Measurements from ENCODE around the gene LHPP.

LHPP gene

DNA sequence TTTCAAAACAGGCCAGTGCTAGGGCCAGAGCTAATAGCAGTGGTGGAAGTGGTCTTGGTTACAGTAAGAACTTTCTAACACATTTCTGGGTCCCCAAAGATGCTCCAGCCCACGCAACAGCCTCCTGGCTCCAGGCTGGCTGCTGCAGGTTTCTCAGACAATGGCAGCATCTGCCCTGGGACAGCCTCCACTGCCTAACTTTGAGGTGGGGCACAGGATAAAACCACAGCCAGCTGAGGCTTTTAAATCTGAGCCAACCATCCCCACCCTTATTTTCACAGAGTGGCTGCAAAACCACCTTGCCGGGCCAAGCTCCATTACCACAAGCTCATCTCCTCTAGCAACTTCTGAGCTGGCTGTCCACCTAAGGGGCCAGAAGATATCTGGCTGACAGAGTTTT is 197.8 kb downstream of the LHPP start:
- DNase-seq (ENCODE audit: low spot score): no peak

DNA sequence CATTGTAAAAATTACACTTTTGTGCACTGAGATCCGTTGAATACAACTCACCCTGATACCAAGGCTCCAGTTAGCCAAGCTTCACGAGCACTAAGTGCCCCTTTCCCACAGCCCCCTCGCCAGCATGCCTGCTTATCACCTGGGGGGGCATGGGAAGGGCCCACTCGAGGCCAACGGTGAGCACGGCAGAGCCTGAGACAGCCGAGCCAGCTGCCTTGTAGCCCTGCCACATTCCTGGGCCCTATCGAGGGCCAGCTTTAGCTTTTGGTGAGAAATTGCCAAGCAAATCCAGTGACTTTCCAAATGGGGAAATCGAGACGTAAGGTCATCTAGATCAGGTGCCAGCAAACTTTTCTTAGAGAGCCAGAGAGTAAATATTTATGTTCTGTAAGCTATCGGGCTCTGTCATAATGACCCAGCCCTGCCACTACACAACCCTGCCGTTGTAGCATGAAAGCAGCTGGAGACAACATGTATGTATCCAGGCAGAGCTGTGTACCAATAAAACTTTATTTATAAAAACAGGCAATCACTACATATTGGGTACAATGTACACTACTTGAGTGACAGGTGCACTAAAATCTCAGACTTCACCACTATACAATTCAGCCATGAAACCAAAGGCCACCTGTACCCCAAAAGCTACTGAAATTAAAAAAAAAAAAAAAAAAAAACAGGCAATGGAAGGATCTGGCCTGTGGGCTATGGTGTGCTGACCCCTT is 198.9 kb downstream of the LHPP start:
- DNase-seq (ENCODE audit: low spot score): no peak

DNA sequence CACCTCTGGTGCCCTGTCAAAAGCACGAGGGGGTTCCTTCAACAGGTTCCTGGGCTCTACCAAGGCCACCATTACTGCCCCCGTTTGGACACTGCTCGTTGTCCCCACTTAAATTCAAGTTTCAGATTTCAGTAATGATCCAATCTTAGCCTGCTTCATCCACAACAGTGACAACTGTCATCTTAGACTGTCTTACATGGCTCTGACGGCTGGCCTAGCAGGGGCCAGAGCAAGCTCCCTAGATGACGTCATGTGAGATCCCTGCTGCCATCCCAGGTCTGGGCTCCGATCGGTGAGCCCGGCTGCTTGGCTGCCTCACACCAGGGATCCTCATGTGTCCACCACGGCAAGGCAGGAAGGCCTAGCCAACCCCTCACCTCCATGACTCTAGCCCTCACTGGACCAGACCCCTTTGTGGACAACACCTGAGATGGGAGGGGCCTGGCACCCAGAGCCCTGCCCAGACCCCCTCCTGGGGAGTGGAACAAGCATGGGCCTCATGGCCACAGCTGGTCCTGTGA is 200.1 kb downstream of the LHPP start:
- no peak for DNase-seq (ENCODE audit: low spot score)

DNA sequence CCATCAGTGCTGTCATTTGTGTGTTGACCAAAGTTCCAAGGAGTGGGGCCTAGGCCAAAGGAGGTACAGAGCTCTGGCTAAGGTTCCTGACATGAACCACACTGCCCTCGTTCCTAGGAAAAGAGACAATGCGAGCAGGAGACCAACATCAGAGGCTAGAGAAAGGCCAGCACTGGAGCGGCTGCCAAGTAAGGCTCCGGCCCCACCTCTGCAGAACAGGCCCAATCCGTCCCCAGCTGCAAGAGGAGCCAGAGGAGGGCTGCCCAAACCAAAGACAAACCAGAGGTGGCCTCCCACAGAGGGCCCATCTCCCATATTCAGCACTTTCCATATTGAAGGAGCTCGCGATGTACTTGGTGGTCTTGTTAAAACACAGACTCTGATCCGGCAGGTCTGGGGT is 201.6 kb downstream of the LHPP start:
- no peak for DNase-seq (ENCODE audit: low spot score)
